GM15510 (cell line): ENCODE data around the gene PROX1.

ENCODE experiments used
- POLR2A ChIP-seq: IDR thresholded peaks from 3 replicates; pipeline ENCODE4 v1.6.1; 2011; ENCODE audit warnings: borderline replicate concordance; ENCODE audit not compliant: insufficient read length; ENCODE audit errors: extremely low read depth

PROX1 gene

DNA sequence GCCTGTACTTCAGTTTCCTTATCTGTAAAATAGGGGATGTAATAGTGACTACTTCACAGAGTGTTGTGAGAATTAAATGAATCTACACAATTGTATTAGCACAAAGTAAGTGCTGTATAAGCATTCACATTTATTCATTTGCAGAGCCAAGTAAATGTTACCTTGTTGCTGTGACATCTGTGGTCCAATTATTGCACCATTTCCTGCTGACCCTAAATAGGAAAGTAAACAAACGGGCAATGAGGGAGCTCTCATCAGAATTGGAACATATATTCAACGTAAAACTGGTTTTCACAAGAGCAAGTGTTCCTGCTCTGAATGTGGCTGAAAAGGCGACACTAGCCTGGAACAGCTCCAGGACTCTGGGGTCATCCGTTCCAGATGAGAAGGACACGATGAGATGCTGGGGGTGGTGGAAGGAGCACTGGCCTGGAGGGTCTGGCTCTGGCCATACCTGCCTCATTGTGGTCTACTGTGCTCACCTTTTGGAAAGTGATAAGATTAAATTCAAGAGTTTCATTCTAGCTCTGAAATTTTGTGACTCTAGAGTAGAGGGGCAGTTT lies 34.5 kb downstream of the PROX1 start:
- no peak for TF ChIP-seq POLR2A

GRCh38 chr1:214022810-214023425 lies 35.1 kb downstream of the PROX1 start:
- TF ChIP-seq POLR2A = no peak

DNA sequence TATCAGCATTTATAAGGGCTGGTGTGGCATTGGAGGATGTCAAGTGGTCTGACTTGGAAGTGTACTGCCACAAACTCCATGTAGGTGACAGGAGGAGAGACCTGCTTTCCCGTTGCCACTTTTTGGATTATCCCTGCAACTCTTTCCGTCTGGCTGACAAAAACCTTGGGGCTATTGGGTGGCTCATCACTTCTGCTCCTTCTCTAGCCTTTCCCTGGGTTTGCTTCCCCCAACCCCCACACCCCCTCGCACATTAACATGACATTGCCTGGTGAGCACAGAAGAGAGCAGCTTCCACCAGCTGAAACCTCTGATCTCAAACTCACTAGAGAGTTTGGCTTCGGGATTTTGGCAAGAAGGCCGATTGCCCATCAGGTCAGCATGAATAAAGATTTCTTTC lies 39.2 kb downstream of the PROX1 start:
- TF ChIP-seq POLR2A = no peak

GRCh38 chr1:214027498-214027897 lies 39.7 kb downstream of the PROX1 start:
- TF ChIP-seq POLR2A = no peak

DNA sequence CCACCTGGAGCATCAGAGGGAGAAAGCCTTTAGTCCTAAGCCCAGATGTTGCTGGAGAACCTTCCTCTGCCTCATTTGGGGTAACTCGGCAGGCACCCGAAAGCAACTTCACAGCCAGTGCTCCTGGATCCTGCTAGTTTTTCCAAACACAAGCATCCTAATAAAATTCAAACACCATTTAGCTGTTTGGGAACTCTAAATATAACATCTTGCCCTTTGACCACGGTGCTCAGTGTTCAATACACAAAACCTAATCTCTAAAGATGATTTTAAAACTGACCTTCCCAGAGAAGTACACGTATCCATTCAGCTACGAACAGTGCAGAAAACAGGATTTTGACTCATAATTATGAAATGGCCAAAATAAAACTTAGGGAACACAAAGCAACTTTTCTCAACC lies 40.3 kb downstream of the PROX1 start:
- TF ChIP-seq POLR2A = no peak

DNA sequence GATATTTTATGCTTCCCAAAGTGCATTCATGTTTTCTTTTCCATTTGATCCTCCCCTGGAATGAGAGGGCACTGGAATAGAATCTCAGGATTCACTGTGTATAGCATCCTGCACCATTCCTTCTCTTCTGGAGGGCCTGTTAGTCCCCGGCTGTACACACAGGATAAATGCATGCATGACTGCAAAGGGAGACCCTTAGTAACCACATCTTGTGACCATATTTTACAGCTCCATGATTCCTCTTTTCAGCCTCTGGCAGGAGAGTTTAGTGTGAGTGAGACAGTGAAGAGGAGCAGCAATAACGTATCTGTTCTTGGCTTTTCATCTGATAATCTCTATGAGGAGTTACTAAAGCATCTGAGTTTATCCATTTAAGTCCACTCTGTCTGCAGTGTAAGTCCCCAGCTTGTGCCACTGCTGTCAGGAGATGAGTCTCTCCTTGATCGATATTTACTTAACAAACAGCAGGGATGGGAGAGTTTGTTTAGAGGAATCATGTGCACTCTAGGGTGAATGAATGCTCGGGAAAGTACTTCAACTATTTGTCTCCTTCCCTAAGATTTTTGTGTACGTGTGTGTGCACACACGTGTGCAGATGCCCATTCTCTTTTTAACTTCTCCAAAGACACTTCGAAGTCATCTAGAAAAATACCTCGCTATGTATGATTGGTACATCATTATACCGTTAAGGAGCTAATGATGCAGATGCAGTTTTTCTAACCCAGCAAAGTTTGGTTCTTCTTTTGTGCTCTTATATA lies 41.1 kb downstream of the PROX1 start:
- no peak for TF ChIP-seq POLR2A

DNA sequence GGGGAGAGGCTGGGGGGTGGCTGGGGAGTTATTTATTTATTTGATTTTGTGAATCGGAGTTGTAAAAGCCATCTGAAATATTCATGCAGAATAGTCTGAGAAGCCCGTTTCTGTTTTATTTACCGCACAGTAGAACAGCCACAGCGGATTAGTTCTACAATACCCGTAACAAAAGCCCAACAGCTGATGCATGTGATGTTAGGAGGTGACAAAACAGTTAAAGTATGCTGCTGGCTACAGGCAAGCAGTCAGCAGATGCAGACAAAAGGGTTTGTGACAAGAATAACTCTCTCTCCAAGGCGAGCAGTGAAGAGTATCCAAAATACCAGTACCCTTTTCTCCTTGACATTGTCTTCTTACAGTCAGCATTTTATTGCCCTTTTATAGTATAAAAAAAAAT lies 42.0 kb downstream of the PROX1 start:
- no peak for TF ChIP-seq POLR2A

GRCh38 chr1:214031267-214031650 lies 43.5 kb downstream of the PROX1 start:
- no peak for TF ChIP-seq POLR2A

DNA sequence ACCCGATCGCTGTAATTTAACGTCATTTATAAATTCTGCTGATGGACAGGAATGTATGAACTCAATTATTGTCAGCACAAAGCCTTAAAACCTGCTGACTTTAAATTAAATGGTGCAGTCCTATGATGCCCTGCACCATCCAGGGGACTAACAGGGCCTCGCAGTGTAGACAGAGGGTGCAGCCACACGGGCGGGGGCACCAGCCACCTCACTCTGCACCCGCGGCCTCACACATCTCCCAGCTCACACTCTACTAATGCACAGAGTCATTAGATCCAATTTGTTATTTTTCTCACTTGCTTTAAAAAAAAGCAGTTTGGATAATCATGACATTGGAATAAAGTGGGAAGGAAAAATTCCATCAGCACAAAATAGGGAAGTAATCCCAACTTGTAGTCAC lies 49.7 kb downstream of the PROX1 start:
- TF ChIP-seq POLR2A = no peak

DNA sequence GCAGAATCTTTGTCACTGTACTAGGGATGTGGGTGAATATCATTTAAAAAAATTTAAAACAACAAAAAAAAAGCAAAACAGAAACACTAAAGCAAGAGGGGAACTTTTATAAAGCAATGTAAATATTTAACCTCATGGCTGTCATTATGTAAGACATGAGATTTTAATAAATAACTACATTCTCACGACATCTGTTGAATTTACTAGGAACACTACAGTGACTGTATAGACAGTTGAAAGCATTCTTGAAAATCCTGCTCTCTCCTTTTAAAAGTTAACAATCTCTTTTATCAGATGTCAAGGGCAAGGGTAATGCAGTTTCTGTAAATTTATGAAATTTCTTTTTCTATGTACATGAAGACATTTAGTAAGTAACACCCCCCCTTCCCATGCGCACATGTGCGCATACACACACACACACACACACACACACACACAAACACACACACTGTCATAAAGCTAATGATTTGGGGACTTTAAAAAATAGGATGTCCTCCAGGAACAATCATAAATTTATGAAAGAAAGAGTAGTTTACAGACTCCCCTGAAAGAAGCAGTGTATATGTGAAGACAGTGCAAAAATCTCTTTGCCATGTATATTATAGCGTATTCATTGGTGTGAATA lies 51.7 kb downstream of the PROX1 start:
- no peak for TF ChIP-seq POLR2A

DNA sequence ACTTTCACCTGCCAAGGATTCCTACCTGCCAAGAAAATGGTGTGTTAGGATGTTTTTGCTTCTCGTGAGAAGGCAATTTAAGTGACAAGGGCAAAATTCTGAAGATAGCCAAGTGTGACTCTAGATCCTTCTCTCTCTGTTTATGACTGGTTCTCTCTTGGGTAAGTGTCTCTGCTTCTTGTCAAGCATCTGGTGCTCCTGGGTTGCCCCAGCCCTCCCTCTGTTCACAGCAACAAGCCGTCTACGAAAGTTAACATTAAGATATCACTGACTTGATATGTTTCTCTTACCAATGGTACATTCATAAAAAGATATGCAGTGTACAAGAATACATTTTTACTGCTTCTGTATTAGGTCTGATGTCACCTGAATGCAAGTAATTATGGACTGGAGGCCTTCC lies 55.4 kb downstream of the PROX1 start:
- no peak for TF ChIP-seq POLR2A

DNA sequence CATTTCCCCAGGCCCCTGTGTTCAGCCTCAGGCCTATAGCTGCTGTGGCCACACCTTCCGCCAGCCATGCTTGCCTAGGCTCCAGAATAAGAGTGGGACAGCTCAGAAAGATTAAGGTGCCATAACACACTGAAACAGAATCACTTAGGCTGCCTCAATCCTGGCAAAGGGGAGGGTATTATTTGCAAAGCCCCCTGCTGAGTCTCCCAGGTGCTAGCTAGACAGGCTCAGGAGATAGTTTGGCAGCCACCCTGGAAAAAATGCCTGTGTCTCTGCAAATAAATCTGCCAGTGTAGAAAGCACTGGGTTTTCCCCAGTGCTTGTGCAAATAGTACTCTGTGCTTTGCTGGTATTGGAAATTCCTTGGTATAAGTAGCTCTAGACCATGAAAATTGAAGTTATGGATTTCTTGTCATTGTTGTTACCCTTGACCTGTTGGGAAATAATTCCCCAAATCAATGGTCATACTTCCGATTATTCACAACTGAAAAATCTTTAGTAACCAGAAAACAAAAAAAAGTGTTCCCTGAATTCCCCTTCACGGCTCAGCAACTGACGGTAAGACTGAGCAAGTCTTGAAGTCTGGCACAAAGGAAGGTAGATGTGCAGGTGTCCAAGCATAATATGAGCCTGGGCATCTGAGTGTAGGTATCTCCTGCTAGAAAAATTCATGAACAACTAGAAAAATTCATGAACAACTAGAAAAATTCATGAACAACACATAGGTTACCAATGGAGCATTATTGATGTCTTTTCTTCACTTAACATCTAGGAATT lies 56.9 kb downstream of the PROX1 start:
- TF ChIP-seq POLR2A = no peak

- TF ChIP-seq POLR2A = no peak
Observed at GRCh38 chr1:214050513-214051401, 63.0 kb downstream of the PROX1 start.

GRCh38 chr1:214051786-214052185 lies 64.0 kb downstream of the PROX1 start:
- TF ChIP-seq POLR2A = no peak
